ENCODE results near the gene SERPINB6.
"Not testable (repeated sequence)": the region's sequence is repeated elsewhere in the genome, so short reads cannot be mapped to it uniquely, and the experiment has no call there.

The SERPINB6 gene

DNA sequence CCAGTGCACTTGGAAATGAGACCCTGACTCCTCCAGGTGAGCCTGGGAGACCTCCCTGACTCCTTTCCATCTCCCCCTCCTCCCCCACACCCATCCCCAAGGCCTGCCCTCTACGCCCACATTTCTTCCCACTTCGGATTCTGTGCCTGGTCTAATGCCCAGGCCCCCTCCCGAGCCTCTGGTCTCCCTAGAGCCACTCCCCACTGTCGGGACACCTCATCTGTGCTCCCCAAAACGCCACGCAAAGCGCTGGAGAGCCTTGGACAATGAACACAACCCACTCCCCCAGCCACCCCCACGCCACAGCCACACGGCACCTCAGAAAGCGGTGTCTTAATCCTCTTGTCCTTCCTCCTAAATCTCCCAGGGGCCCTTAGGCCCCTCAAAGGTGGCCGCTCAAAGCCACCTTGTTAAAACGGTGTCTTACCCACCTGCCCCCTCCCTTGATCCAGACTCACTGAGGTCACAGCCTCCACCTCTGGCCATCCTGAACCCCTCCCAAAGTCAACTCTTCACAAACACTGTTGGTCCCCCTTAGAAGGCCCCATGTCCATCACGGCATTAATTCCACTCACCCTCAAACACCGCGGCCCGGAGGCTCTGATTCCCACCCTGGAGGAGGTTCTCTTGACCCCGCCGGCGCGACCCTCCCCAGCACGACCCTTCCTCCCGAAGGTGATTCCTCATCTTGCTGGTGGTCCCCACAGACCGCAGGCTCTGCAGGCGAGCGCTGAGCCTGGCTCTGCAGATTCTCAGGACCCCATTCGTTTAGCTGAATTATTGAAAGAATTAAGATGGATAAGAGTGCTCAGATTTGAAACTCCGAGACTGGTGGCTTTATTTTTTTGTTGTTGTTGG, 69.5 kb downstream of the SERPINB6 start:
- DNase-seq, result not testable (repeated sequence)

GRCh38 chr6:2900821-2901644, 70.3 kb downstream of the SERPINB6 start:
- no peak for DNase-seq

DNA sequence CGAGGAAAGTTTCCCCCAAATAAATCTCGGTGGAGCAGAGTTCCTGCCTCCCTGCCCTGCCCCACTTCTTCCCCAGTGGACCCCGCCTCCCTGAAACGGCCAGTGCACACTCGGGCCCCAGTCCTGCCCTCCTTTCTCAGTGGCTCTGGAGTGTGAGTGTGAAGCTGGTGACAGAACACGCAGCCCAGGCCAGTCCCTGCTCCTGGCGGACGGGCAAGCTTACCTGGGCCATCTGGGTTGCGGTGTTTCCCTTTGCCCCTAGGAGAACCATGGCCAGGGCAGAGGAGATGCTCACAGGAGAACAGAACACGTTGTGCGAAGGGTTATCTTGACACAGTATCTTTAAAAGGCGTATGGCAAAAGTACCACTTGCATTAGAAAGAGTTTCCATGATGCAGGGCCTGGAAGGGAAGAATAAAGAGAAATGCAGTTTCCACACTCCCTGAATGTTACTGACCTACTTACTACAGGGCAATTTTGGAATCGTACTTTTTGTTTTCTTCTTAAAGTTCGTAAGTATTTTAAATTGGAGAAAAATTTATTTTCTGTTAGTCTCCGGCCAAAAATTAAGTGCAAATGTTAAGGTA, 71.1 kb downstream of the SERPINB6 start:
- DNase-seq, result no peak

GRCh38 chr6:2899596-2899995, 71.8 kb downstream of the SERPINB6 start:
- no peak for DNase-seq
